Astrocyte (in vitro differentiated cells and primary cell): ENCODE results near the gene DSE. TPM values are rescaled to one million over a fixed set of nuclear protein-coding genes. Genes with fewer than 3 reads are reported as not detected.

Experiments
- DNase-seq: peaks from one replicate; pipeline ENCODE4 v3.0.0-alpha.2; 2010; ENCODE audit warnings: low read depth
- FAIRE-seq: peaks from 2 replicates; lab custom pipeline; 2011; peaks lifted over from hg19 to GRCh38; lab: Jason Lieb, UNC
- H2AFZ ChIP-seq: 2 replicates; pipeline ENCODE4 v1.6.0; 2012; ENCODE audit warnings: low read depth, low read length, inconsistent platforms
- H3K27ac ChIP-seq: 2 replicates; pipeline ENCODE4 v1.5.1; 2011; ENCODE audit warnings: low read depth, low read length, inconsistent platforms
- H3K27me3 ChIP-seq: 2 replicates; pipeline ENCODE4 v1.6.0; 2011; ENCODE audit warnings: low read length, inconsistent platforms; ENCODE audit not compliant: insufficient read depth
- H3K36me3 ChIP-seq: 2 replicates; pipeline ENCODE4 v1.5.1; 2011; ENCODE audit warnings: low read length, inconsistent platforms; ENCODE audit not compliant: insufficient read depth
- H3K4me1 ChIP-seq: 2 replicates; pipeline ENCODE4 v1.5.1; 2011; ENCODE audit warnings: low read length, inconsistent platforms; ENCODE audit not compliant: insufficient read depth
- H3K4me2 ChIP-seq: 2 replicates; pipeline ENCODE4 v1.6.0; 2012; ENCODE audit warnings: low read length, inconsistent platforms
- H3K4me3 ChIP-seq: 2 replicates; pipeline ENCODE4 v1.5.1; 2011; ENCODE audit warnings: low read depth, mild to moderate bottlenecking, low read length, inconsistent platforms; ENCODE audit not compliant: insufficient read depth
- H3K79me2 ChIP-seq: 2 replicates; pipeline ENCODE4 v1.6.0; 2012; ENCODE audit warnings: mild to moderate bottlenecking, low read length, inconsistent platforms; ENCODE audit not compliant: insufficient read depth
- H3K9ac ChIP-seq: 2 replicates; pipeline ENCODE4 v1.6.0; 2012; ENCODE audit warnings: mild to moderate bottlenecking, low read length, inconsistent platforms
- H3K9me3 ChIP-seq: 2 replicates; pipeline ENCODE4 v1.5.1; 2012; ENCODE audit warnings: low read depth, mild to moderate bottlenecking, low read length, inconsistent platforms; ENCODE audit not compliant: insufficient read depth
- H4K20me1 ChIP-seq: 2 replicates; pipeline ENCODE4 v1.6.0; 2012; ENCODE audit warnings: low read length, inconsistent platforms; ENCODE audit not compliant: insufficient read depth
- H3K27ac Mint-ChIP-seq: one replicate; pipeline ENCODE4 v1.8.0; 2021; ENCODE audit warnings: mild to moderate bottlenecking, mixed read lengths; ENCODE audit not compliant: unreplicated experiment
- H3K27me3 Mint-ChIP-seq: one replicate; pipeline ENCODE4 v1.8.0; 2021; ENCODE audit warnings: low read depth, mixed read lengths; ENCODE audit not compliant: unreplicated experiment
- H3K36me3 Mint-ChIP-seq: one replicate; pipeline ENCODE4 v1.8.0; 2021; ENCODE audit warnings: low read depth, mixed read lengths; ENCODE audit not compliant: unreplicated experiment
- H3K4me1 Mint-ChIP-seq: one replicate; pipeline ENCODE4 v1.8.0; 2021; ENCODE audit warnings: low read depth, mixed read lengths; ENCODE audit not compliant: unreplicated experiment
- H3K4me3 Mint-ChIP-seq: one replicate; pipeline ENCODE4 v1.8.0; 2021; ENCODE audit warnings: mild to moderate bottlenecking, moderate library complexity, mixed read lengths; ENCODE audit not compliant: unreplicated experiment
- H3K9me3 Mint-ChIP-seq: one replicate; pipeline ENCODE4 v1.8.0; 2021; ENCODE audit warnings: mild to moderate bottlenecking, mixed read lengths; ENCODE audit not compliant: unreplicated experiment
- EZH2 ChIP-seq: IDR thresholded peaks from 2 replicates; pipeline ENCODE4 v1.6.1; 2012; ENCODE audit warnings: mild to moderate bottlenecking, low read length, inconsistent platforms; ENCODE audit not compliant: insufficient read depth
- total RNA-seq: library from RNA; stranded (reverse); gene quantifications from 2 replicates; pipeline ENCODE4 v1.2.1, GENCODE V29; 2021
- TF ChIP-seq, protein P1 (sequence below): IDR thresholded peaks from 2 replicates; pipeline ENCODE4 v1.5.1; 2011; ENCODE audit warnings: low read depth, mild to moderate bottlenecking, inconsistent platforms, low read length, moderate library complexity; ENCODE audit not compliant: insufficient read depth

The DSE gene
- total RNA-seq, 1 donor from 2014 or later: 83.2 TPM

- DNase-seq (no peak), FAIRE-seq (no peak)
- peaks cover 27% of the 10 kb centered on the region for H3K79me2 ChIP-seq
- peak overlapping the region; percentile 96 for H3K9ac ChIP-seq
- no peaks in the 10 kb centered on the region for H3K27me3 ChIP-seq
- TF ChIP-seq, protein P1, sequence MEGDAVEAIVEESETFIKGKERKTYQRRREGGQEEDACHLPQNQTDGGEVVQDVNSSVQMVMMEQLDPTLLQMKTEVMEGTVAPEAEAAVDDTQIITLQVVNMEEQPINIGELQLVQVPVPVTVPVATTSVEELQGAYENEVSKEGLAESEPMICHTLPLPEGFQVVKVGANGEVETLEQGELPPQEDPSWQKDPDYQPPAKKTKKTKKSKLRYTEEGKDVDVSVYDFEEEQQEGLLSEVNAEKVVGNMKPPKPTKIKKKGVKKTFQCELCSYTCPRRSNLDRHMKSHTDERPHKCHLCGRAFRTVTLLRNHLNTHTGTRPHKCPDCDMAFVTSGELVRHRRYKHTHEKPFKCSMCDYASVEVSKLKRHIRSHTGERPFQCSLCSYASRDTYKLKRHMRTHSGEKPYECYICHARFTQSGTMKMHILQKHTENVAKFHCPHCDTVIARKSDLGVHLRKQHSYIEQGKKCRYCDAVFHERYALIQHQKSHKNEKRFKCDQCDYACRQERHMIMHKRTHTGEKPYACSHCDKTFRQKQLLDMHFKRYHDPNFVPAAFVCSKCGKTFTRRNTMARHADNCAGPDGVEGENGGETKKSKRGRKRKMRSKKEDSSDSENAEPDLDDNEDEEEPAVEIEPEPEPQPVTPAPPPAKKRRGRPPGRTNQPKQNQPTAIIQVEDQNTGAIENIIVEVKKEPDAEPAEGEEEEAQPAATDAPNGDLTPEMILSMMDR: no peak
- no peak for TF ChIP-seq EZH2
- H3K36me3 ChIP-seq: no peaks in the 10 kb centered on the region
- peak overlapping the region; percentile 93 for H3K27ac Mint-ChIP-seq
- H3K4me3 ChIP-seq: peak overlapping the region; percentile 83
- no peaks in the 10 kb centered on the region for H3K9me3 Mint-ChIP-seq
- H3K4me3 Mint-ChIP-seq: peak overlapping the region; percentile 89
- H4K20me1 ChIP-seq: peaks cover 18% of the 10 kb centered on the region
- peaks cover 29% of the 10 kb centered on the region for H3K4me1 Mint-ChIP-seq
- H3K36me3 Mint-ChIP-seq: peaks cover 6% of the 10 kb centered on the region
- no peaks in the 10 kb centered on the region for H3K9me3 ChIP-seq
- H3K4me2 ChIP-seq: peak overlapping the region; percentile 91
- H2AFZ ChIP-seq: no peak overlapping the region
- peaks cover 5% of the 10 kb centered on the region for H3K4me1 ChIP-seq
- H3K27ac ChIP-seq: no peak overlapping the region
- no peaks in the 10 kb centered on the region for H3K27me3 Mint-ChIP-seq
Measured at GRCh38 chr6:116369540-116369939, 1.2 kb upstream of the DSE start.

DNA sequence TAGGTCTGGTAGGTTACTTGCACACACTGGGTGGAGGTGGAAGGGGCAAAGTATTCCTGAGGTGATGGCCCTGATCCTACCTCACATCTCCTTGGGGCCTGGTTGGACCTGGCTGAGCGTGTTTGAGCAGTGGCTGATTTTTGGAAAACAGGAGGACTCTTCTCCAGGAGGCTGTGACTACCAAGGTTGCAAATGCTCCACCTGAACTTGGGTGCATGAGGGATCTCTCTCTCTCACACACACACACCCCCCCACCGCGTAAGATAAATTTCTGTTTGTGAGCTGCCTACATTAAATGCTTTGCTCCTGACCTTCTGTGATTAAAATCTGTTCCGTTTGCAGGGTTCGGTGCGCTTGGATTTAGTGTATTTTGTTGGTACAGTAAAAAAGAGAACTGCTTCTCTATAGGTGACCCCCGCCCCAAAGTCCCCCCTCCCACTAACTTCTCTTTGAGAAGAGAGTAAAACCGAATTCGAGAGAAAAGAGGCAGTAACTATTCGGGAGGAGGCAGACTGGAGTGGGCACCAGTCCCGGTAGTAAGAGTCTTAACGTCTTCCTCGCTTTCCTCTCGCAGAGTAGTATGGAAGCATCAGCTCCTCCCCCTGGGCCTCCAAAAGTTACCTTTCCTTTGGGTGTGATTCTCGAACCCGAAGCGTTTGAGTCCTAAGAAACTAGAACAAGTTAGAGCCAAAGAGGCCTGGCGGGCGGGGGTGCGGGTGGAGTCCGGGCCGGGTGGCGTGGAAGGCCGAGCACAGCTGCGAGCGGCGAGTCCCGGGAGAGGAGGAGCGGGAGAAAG is 585 bp upstream of the DSE start:
- Mint-ChIP-seq H3K4me1 (peaks cover 29% of the 10 kb centered on the region), H3K4me3 (peak overlapping the region; percentile 89), H3K27me3 (no peaks in the 10 kb centered on the region), H3K9me3 (no peaks in the 10 kb centered on the region), H3K27ac (peak overlapping the region; percentile 93), H3K36me3 (peaks cover 6% of the 10 kb centered on the region)
- Histone ChIP-seq H3K4me3 (peak overlapping the region; percentile 83), H4K20me1 (peaks cover 22% of the 10 kb centered on the region), H3K27ac (peak overlapping the region; percentile 95), H3K27me3 (no peaks in the 10 kb centered on the region), H3K79me2 (peaks cover 34% of the 10 kb centered on the region), H3K9me3 (no peaks in the 10 kb centered on the region), H3K36me3 (no peaks in the 10 kb centered on the region), H3K4me1 (peaks cover 5% of the 10 kb centered on the region), H2AFZ (peak overlapping the region; percentile 79), H3K9ac (peak overlapping the region; percentile 96), H3K4me2 (peak overlapping the region; percentile 91)
- FAIRE-seq: no peak
- no peak for DNase-seq
- no peak for TF ChIP-seq EZH2
- TF ChIP-seq, protein P1: no peak
